HEK293 (cell line): ENCODE data around the gene JTB.

Experiments
- AEBP2 ChIP-seq: fragments of 450-650 bp; formaldehyde crosslinking; IDR thresholded peaks from 2 replicates; pipeline ENCODE4 v1.5.1; 2016; ENCODE audit warnings: missing biosample characterization, missing genetic modification characterization, borderline replicate concordance
- CTCF ChIP-seq: fragments of 450-650 bp; formaldehyde crosslinking; IDR thresholded peaks from 2 replicates; pipeline ENCODE4 v1.5.1; 2016; ENCODE audit warnings: missing biosample characterization, missing genetic modification characterization
- GLI4 ChIP-seq: fragments of 450-650 bp; formaldehyde crosslinking; IDR thresholded peaks from 2 replicates; pipeline ENCODE4 v1.5.1; 2016; ENCODE audit warnings: missing biosample characterization, missing genetic modification characterization
- KLF10 ChIP-seq: fragments of 450-650 bp; IDR thresholded peaks from 2 replicates; pipeline ENCODE4 v1.5.1; 2018; ENCODE audit warnings: missing biosample characterization, mild to moderate bottlenecking, missing genetic modification characterization
- RBAK ChIP-seq: fragments of 450-650 bp; formaldehyde crosslinking; IDR thresholded peaks from 2 replicates; pipeline ENCODE4 v1.5.1; 2016; ENCODE audit warnings: missing biosample characterization, missing genetic modification characterization
- REST ChIP-seq: fragments of 450-650 bp; formaldehyde crosslinking; IDR thresholded peaks from 2 replicates; pipeline ENCODE4 v1.5.1; 2016; ENCODE audit warnings: missing biosample characterization, missing genetic modification characterization
- WT1 ChIP-seq: fragments of 450-650 bp; formaldehyde crosslinking; IDR thresholded peaks from 2 replicates; pipeline ENCODE4 v1.5.1; 2016; ENCODE audit warnings: missing biosample characterization, missing genetic modification characterization
- YY1 ChIP-seq: fragments of 450-650 bp; formaldehyde crosslinking; IDR thresholded peaks from 2 replicates; pipeline ENCODE4 v1.5.1; 2018; ENCODE audit warnings: missing biosample characterization, missing genetic modification characterization
- ZBTB11 ChIP-seq: fragments of 450-650 bp; formaldehyde crosslinking; conservative IDR thresholded peaks from 2 replicates; pipeline ENCODE4 v1.5.1; 2016; ENCODE audit warnings: low read depth, missing biosample characterization, missing genetic modification characterization
- ZBTB7A ChIP-seq: fragments of 450-650 bp; formaldehyde crosslinking; IDR thresholded peaks from 2 replicates; pipeline ENCODE4 v1.5.1; 2016; ENCODE audit warnings: low read depth, missing biosample characterization, missing genetic modification characterization
- ZNF580 ChIP-seq: fragments of 450-650 bp; formaldehyde crosslinking; IDR thresholded peaks from 2 replicates; pipeline ENCODE4 v1.5.1; 2016; ENCODE audit warnings: missing biosample characterization, missing genetic modification characterization
- ZNF600 ChIP-seq: fragments of 450-650 bp; formaldehyde crosslinking; IDR thresholded peaks from 2 replicates; pipeline ENCODE4 v1.5.1; 2016; ENCODE audit warnings: missing biosample characterization, missing genetic modification characterization
- ZNF629 ChIP-seq: fragments of 450-650 bp; formaldehyde crosslinking; IDR thresholded peaks from 2 replicates; pipeline ENCODE4 v1.5.1; 2017; ENCODE audit warnings: missing biosample characterization, missing genetic modification characterization
- ZNF645 ChIP-seq: fragments of 450-650 bp; formaldehyde crosslinking; IDR thresholded peaks from 2 replicates; pipeline ENCODE4; 2016; ENCODE audit warnings: missing biosample characterization, missing genetic modification characterization

GRCh38 chr1:153963850-153964331 is 13.6 kb downstream of the JTB start:
- TF ChIP-seq GLI4: no peak
- no peak for TF ChIP-seq CTCF (tag by site-specific recombination)
- TF ChIP-seq ZBTB11 (tag by site-specific recombination): peak; percentile 87
- TF ChIP-seq AEBP2: no peak
- peak; percentile 80 for TF ChIP-seq KLF10 (tag by site-specific recombination)
- TF ChIP-seq ZNF600 (tag by site-specific recombination): peak; percentile 40; the same call in 1 of the 2 replicates
- TF ChIP-seq YY1 (tag by site-specific recombination): no peak
- no peak for TF ChIP-seq ZNF645 (tag by site-specific recombination)
- TF ChIP-seq WT1 (tag by site-specific recombination): no peak
- peak; percentile 57; the same call in 1 of the 2 replicates for TF ChIP-seq REST (tag by site-specific recombination)
- no peak for TF ChIP-seq RBAK (tag by site-specific recombination)
- TF ChIP-seq ZNF629 (tag by site-specific recombination): no peak
- TF ChIP-seq ZNF580 (tag by site-specific recombination): no peak
- TF ChIP-seq ZBTB7A (tag by site-specific recombination): no peak
